HepG2 (cell line): ENCODE data around the gene C5orf24. TPM values are rescaled to one million over a fixed set of nuclear protein-coding genes. Genes with fewer than 3 reads are reported as not detected.

Experiments
- ATF7 ChIP-seq, 2 experiments: fragments of 450-650 bp in 1 of 2; sonication (generic) in 1 of 2; formaldehyde crosslinking in 1 of 2; IDR thresholded peaks; 2 replicates each; pipeline versions ENCODE4 v1.4.0 to v1.6.1; 2016 to 2020; ENCODE audit warnings: antibody characterized with exemption in 1 of 2, mild to moderate bottlenecking in 1 of 2, missing genetic modification reagents in 1 of 2
- GLI4 ChIP-seq: sonication (generic); formaldehyde crosslinking; IDR thresholded peaks from 2 replicates; pipeline ENCODE4 v1.5.1; 2020; ENCODE audit warnings: missing genetic modification reagents, mild to moderate bottlenecking, moderate library complexity, borderline replicate concordance
- HOXD1 ChIP-seq: sonication (generic); formaldehyde crosslinking; IDR thresholded peaks from 2 replicates; pipeline ENCODE4 v1.5.0; 2020; ENCODE audit warnings: missing genetic modification reagents
- JDP2 ChIP-seq: sonication (generic); formaldehyde crosslinking; IDR thresholded peaks from 2 replicates; pipeline ENCODE4 v1.8.1; 2022; ENCODE audit warnings: missing genetic modification reagents, borderline replicate concordance
- KDM6A ChIP-seq: IDR thresholded peaks from 2 replicates; pipeline ENCODE4 v1.6.1; 2016; ENCODE audit warnings: low read depth
- KLF13 ChIP-seq: sonication (generic); formaldehyde crosslinking; IDR thresholded peaks from 2 replicates; pipeline ENCODE4 v1.4.0; 2020; ENCODE audit warnings: mild to moderate bottlenecking, missing genetic modification reagents
- MAFF ChIP-seq: IDR thresholded peaks from 2 replicates; pipeline ENCODE4 v1.6.1; 2011; ENCODE audit warnings: low read depth, low read length, improper control_type of control experiment
- MATR3 ChIP-seq: sonication (generic); formaldehyde crosslinking; IDR thresholded peaks from 2 replicates; pipeline ENCODE4 v1.4.0; 2020; ENCODE audit warnings: missing genetic modification reagents
- MEF2D ChIP-seq: sonication (generic); formaldehyde crosslinking; IDR thresholded peaks from 2 replicates; pipeline ENCODE4 v1.5.1; 2020; ENCODE audit warnings: mild to moderate bottlenecking, missing genetic modification reagents
- MIER3 ChIP-seq: IDR thresholded peaks from 2 replicates; pipeline ENCODE4 v1.6.1; 2016; ENCODE audit warnings: missing compliant biosample characterization, borderline replicate concordance
- NR3C1 ChIP-seq: sonication (generic); formaldehyde crosslinking; IDR thresholded peaks from 2 replicates; pipeline ENCODE4 v1.4.0; 2020; ENCODE audit warnings: missing genetic modification reagents
- TBX2 ChIP-seq: sonication (generic); formaldehyde crosslinking; IDR thresholded peaks from 2 replicates; pipeline ENCODE4 v1.5.0; 2020; ENCODE audit warnings: missing genetic modification reagents, mild to moderate bottlenecking, borderline replicate concordance
- TCF12 ChIP-seq, 2 experiments: fragments of 450-650 bp in 1 of 2; sonication (generic) in 1 of 2; formaldehyde crosslinking in 1 of 2; IDR thresholded peaks; 2 replicates each; pipeline versions ENCODE4 v1.6.1 to v1.8.0; 2017 to 2022; ENCODE audit warnings: antibody characterized with exemption in 1 of 2, mild to moderate bottlenecking in 1 of 2, missing genetic modification reagents in 1 of 2, moderate library complexity in 1 of 2
- ZNF20 ChIP-seq: sonication (generic); formaldehyde crosslinking; IDR thresholded peaks from 2 replicates; pipeline ENCODE4 v1.4.0; 2020; ENCODE audit warnings: mild to moderate bottlenecking, moderate library complexity, missing genetic modification reagents
- ZNF256 ChIP-seq: sonication (generic); formaldehyde crosslinking; conservative IDR thresholded peaks from 2 replicates; pipeline ENCODE4 v1.4.0; 2020; ENCODE audit warnings: missing genetic modification reagents
- ZNF317 ChIP-seq: sonication (generic); formaldehyde crosslinking; IDR thresholded peaks from 2 replicates; pipeline ENCODE4 v1.5.0; 2020; ENCODE audit warnings: mild to moderate bottlenecking, missing genetic modification reagents
- ZNF569 ChIP-seq: sonication (generic); formaldehyde crosslinking; IDR thresholded peaks from 2 replicates; pipeline ENCODE4 v1.5.0; 2020; ENCODE audit warnings: mild to moderate bottlenecking, missing genetic modification reagents, moderate library complexity, borderline replicate concordance
- ZNF775 ChIP-seq: sonication (generic); formaldehyde crosslinking; IDR thresholded peaks from 2 replicates; pipeline ENCODE4 v1.4.0; 2020; ENCODE audit warnings: missing genetic modification reagents, mild to moderate bottlenecking, moderate library complexity, borderline replicate concordance
- ZSCAN29 ChIP-seq: sonication (generic); formaldehyde crosslinking; conservative IDR thresholded peaks from 2 replicates; pipeline ENCODE4 v1.4.0; 2020; ENCODE audit warnings: mild to moderate bottlenecking, missing genetic modification reagents
- polyA plus RNA-seq, 8 experiments: library from polyadenylated mRNA; depleted of rRNA in 3 of 8; stranded (reverse) in 7 of 8; unstranded in 1 of 8; fragments of >200 nt; fragmentation: Illumina TruSeq in 4 of 8; extraction: Trizol in 4 of 8; gene quantifications; 2 replicates each; pipeline versions ENCODE4 v1.2.1 to v1.2.3, GENCODE V29; 2011 to 2016; ENCODE audit warnings: low read depth in 4 of 8, missing spikeins in 1 of 8, mixed read lengths in 1 of 8; ENCODE audit not compliant: insufficient read depth in 1 of 8
- total RNA-seq, 5 experiments: library from RNA; depleted of rRNA; stranded (reverse); fragments of >200 nt; fragmentation: Illumina TruSeq; extraction: Trizol; gene quantifications; 2 replicates each; pipeline ENCODE4 v1.2.3, GENCODE V29; 2016; ENCODE audit warnings: low read depth in 1 of 5
- TF ChIP-seq, protein P1 (sequence below): sonication (generic); formaldehyde crosslinking; IDR thresholded peaks from 2 replicates; pipeline ENCODE4 v1.4.0; 2020; ENCODE audit warnings: mild to moderate bottlenecking, low read depth, missing genetic modification reagents
- TF ChIP-seq, protein P2 (sequence below): conservative IDR thresholded peaks from 2 replicates; pipeline ENCODE4 v1.6.1; 2018; ENCODE audit warnings: missing genetic modification reagents
- TF ChIP-seq, protein P3 (sequence below): sonication (generic); formaldehyde crosslinking; IDR thresholded peaks from 2 replicates; pipeline ENCODE4 v1.4.0; 2020; ENCODE audit warnings: mild to moderate bottlenecking, missing genetic modification reagents
- TF ChIP-seq, protein P4 (sequence below): sonication (generic); formaldehyde crosslinking; IDR thresholded peaks from 2 replicates; pipeline ENCODE4 v1.5.0; 2020; ENCODE audit warnings: missing genetic modification reagents
- TF ChIP-seq, protein P5 (sequence below): sonication (generic); formaldehyde crosslinking; IDR thresholded peaks from 2 replicates; pipeline ENCODE4 v1.8.0; 2022; ENCODE audit warnings: missing genetic modification reagents, low read depth, mild to moderate bottlenecking, borderline replicate concordance

The C5orf24 gene
- total and polyA plus RNA-seq, 2 of the 13 experiments (the other 11 are each of a cell fraction or from before 2014, with no cell fraction given), result 34.6 to 41.5 TPM

DNA sequence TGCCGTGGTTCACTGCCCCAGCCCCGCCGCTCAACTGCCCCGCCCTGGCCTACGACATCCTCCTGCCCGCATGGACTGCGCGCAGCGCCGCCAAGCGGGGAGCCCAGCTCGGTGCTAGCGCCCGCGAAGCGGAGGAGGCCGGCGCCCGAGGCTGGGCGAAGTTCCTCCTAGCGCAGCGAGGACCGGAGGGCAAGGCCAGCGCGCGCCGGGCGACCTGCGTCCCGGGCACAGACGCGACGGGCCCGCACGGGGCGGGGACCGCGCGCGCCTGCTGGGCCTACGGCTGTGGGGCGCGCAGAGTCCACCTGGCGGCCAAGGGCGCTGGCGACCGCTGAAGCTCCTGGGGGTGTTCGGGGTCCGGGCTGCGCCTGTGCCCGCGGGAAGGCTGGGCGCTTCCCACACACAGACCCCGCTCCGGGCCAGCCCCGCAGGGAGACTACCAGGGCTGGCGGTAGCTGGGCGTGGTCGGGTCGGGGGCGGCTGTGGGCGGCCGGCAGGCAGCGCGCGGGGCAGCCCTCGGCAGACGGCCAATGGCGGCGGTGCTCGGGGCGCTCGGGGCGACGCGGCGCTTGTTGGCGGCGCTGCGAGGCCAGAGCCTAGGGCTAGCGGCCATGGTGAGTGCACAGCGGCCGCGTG lies 59.0 kb downstream of the C5orf24 start, which contains the start of gene PCBD2 (continued):
- TF ChIP-seq, protein P1, sequence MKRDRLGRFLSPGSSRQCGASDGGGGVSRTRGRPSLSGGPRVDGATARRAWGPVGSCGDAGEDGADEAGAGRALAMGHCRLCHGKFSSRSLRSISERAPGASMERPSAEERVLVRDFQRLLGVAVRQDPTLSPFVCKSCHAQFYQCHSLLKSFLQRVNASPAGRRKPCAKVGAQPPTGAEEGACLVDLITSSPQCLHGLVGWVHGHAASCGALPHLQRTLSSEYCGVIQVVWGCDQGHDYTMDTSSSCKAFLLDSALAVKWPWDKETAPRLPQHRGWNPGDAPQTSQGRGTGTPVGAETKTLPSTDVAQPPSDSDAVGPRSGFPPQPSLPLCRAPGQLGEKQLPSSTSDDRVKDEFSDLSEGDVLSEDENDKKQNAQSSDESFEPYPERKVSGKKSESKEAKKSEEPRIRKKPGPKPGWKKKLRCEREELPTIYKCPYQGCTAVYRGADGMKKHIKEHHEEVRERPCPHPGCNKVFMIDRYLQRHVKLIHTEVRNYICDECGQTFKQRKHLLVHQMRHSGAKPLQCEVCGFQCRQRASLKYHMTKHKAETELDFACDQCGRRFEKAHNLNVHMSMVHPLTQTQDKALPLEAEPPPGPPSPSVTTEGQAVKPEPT (CRISPR knock-in tag), result peak; percentile 90
- TF ChIP-seq ZNF569 (CRISPR knock-in tag), result no peak
- TF ChIP-seq KDM6A (CRISPR knock-in tag), result no peak
- peak; percentile 98 for TF ChIP-seq ZSCAN29
- no peak for TF ChIP-seq MAFF
- no peak for TF ChIP-seq KLF13
- TF ChIP-seq ZNF20, result no peak
- 0 out of 2 replicates have a peak, but pooled peaks have one; percentile 68 for TF ChIP-seq ZNF256 (CRISPR knock-in tag)
- peak; percentile 73; the same call in 1 of the 2 replicates for TF ChIP-seq ZNF775 (CRISPR knock-in tag)
- TF ChIP-seq, protein P2, sequence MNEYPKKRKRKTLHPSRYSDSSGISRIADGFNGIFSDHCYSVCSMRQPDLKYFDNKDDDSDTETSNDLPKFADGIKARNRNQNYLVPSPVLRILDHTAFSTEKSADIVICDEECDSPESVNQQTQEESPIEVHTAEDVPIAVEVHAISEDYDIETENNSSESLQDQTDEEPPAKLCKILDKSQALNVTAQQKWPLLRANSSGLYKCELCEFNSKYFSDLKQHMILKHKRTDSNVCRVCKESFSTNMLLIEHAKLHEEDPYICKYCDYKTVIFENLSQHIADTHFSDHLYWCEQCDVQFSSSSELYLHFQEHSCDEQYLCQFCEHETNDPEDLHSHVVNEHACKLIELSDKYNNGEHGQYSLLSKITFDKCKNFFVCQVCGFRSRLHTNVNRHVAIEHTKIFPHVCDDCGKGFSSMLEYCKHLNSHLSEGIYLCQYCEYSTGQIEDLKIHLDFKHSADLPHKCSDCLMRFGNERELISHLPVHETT (CRISPR knock-in tag), result peak; percentile 84
- TF ChIP-seq GLI4 (CRISPR knock-in tag), result no peak
- TF ChIP-seq MATR3 (CRISPR knock-in tag), result no peak
- TF ChIP-seq, protein P3, sequence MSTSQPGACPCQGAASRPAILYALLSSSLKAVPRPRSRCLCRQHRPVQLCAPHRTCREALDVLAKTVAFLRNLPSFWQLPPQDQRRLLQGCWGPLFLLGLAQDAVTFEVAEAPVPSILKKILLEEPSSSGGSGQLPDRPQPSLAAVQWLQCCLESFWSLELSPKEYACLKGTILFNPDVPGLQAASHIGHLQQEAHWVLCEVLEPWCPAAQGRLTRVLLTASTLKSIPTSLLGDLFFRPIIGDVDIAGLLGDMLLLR (CRISPR knock-in tag), result peak; percentile 73
- no peak for TF ChIP-seq TCF12 (IDR thresholded peaks at IDR 0.05)
- peak; percentile 80 for TF ChIP-seq TCF12 (CRISPR knock-in tag; IDR thresholded peaks at IDR 0.05)
- TF ChIP-seq NR3C1 (CRISPR knock-in tag), result no peak
- TF ChIP-seq ZNF317 (CRISPR knock-in tag), result peak; percentile 25; the same call in 1 of the 2 replicates
- 0 out of 2 replicates have a peak, but pooled peaks have one; percentile 55 for TF ChIP-seq MIER3 (CRISPR knock-in tag)
- TF ChIP-seq HOXD1 (CRISPR knock-in tag), result 0 out of 2 replicates have a peak, but pooled peaks have one; percentile 50
- no peak; the same call in 1 of the 2 replicates for TF ChIP-seq TBX2 (CRISPR knock-in tag)
- TF ChIP-seq JDP2 (CRISPR knock-in tag), result no peak
- TF ChIP-seq ATF7 (IDR thresholded peaks at IDR 0.05), result no peak
- TF ChIP-seq ATF7 (CRISPR knock-in tag; IDR thresholded peaks at IDR 0.05), result 0 out of 2 replicates have a peak, but pooled peaks have one; percentile 43
- no peak; the same call in 1 of the 2 replicates for TF ChIP-seq MEF2D (CRISPR knock-in tag)
- TF ChIP-seq, protein P4, sequence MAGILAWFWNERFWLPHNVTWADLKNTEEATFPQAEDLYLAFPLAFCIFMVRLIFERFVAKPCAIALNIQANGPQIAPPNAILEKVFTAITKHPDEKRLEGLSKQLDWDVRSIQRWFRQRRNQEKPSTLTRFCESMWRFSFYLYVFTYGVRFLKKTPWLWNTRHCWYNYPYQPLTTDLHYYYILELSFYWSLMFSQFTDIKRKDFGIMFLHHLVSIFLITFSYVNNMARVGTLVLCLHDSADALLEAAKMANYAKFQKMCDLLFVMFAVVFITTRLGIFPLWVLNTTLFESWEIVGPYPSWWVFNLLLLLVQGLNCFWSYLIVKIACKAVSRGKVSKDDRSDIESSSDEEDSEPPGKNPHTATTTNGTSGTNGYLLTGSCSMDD (CRISPR knock-in tag), result no peak
- TF ChIP-seq, protein P5, sequence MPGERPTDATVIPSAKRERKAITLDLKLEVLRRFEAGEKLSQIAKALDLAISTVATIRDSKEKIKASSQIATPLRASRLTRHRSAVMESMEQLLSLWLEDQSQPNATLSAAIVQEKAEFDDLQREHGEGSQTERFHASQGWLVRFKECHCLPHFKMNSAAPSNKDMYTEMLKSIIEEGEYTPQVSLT, result no peak
